Renal cortex interstitium (tissue), 11 donors: ENCODE measurements around the gene TNS3. TPM values are rescaled to one million over a fixed set of nuclear protein-coding genes. Genes with fewer than 3 reads are reported as not detected.
"Not testable (repeated sequence)": the region's sequence is repeated elsewhere in the genome, so short reads cannot be mapped to it uniquely, and the experiment has no call there.

Experiments used
- DNase-seq, 11 donors: peaks; one replicate each; pipeline ENCODE4 v3.0.0-alpha.2; 2013; ENCODE audit warnings: low read depth in 9 of 11, low spot score in 4 of 11; ENCODE audit errors: extremely low read depth in 1 of 11
- polyA plus RNA-seq, 3 donors: library from polyadenylated mRNA; unstranded; fragments of 120-200 nt; gene quantifications; one replicate each; pipeline ENCODE4 v1.2.1, GENCODE V29; 2013; ENCODE audit not compliant: insufficient read length in 3 of 3

Gene TNS3
- polyA plus RNA-seq, 3 donors, result 88.3 to 97.2 (median 88.6) TPM

DNA sequence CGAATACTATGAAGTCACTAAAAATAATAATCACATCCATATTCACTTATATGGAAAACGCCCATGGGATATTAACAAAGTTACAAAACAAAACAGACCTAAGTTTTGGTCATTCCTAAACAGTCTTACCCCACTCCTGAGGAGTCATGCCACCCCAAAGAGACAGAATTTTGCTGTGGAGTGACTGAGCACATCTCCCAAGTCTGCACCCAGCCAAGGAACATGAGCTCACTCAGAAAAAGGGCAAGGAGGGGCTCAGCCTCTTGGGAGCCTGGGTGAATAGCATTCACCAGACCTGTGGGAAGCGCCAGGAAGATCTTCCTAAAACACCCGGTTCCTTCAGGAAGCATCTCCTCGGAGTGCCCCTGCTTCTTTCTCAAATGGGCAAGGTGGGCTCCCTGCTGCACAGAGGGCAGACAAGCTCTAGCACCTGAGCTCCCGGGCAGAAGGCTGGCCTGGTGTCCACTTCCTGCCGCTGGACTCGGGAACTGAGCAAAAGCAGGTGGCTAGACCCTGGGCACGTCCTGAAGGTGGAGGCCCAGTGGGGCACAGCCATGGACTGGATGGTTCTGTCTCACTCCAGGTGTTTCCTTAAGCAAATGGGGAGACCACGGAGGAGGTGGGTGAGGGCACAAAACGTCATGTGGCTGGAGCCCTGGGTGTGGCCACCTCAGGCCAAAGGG lies 31.0 kb downstream of the TNS3 start:
- DNase-seq, result no peak

- DNase-seq, result no peak
These were observed 32.0 kb downstream of the TNS3 start for GRCh38 chr7:47549916-47550315.

- DNase-seq, result no peak
These were observed 32.5 kb downstream of the TNS3 start for GRCh38 chr7:47549397-47549796.

DNA sequence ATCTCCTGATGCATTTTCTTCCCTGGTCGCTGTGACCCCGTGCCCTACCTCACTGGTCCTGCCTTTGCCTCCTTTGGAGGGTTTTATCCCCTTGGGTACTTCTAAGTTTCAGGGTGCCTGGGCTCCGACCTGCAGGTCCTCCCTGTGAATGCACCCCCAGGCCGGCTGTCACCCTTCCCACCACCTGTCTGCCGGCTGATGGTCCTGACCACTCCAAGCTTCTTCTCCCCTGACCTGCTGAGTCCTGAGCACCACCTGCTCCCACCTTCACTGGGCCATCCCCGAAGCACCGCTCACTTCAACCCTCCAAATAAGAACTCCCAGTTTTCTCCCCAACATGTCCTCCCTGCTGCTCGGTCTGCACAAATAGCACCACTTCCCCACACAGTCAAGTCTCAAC lies 33.4 kb downstream of the TNS3 start:
- no peak for DNase-seq

- no peak for DNase-seq
These were observed 35.0 kb downstream of the TNS3 start for GRCh38 chr7:47546733-47547494.

- no peak for DNase-seq
These were observed 35.7 kb downstream of the TNS3 start for GRCh38 chr7:47546171-47546570.

- no peak for DNase-seq
These were observed 37.5 kb downstream of the TNS3 start for GRCh38 chr7:47544416-47544815.

- DNase-seq, result no peak
These were observed 38.2 kb downstream of the TNS3 start for GRCh38 chr7:47543714-47544113.

- DNase-seq, result no peak
These were observed 38.9 kb downstream of the TNS3 start for GRCh38 chr7:47543056-47543455.

DNA sequence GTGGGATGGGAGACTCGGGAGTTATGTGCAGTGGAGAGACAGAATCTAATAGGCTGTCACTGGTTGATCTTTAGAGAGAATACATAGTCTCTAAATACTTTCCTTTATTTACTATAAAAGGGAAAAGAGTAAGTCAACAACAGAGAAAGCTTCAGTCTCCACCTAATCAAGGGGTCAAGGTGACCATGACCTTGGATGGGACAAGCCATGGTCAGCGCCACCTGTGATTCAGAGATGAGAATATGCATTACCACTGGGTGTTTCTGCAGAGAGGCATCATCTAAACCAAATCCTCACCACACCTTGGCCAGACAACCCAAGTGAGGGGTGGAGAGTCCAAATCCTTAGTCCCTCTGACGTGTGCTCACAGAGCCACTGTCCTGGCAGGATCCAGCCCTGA lies 39.9 kb downstream of the TNS3 start:
- DNase-seq, result no peak

DNA sequence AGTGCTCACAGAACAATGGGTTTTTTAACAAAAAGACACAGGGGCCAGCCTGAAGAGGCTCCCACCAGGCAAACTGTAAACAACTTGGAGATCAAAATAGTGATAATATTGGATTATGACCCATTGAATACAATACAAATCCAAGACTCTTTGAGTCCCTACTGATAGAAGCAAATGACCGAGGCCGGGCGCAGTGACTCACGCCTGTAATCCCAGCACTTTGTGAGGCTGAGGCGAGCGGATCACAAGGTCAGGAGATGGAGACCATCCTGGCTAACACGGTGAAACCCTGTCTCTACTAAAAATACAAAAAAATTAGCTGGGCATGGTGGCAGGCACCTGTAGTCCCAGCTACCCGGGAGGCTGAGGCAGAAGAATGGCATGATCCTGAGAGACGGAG lies 40.4 kb downstream of the TNS3 start:
- not testable (repeated sequence) for DNase-seq

DNA sequence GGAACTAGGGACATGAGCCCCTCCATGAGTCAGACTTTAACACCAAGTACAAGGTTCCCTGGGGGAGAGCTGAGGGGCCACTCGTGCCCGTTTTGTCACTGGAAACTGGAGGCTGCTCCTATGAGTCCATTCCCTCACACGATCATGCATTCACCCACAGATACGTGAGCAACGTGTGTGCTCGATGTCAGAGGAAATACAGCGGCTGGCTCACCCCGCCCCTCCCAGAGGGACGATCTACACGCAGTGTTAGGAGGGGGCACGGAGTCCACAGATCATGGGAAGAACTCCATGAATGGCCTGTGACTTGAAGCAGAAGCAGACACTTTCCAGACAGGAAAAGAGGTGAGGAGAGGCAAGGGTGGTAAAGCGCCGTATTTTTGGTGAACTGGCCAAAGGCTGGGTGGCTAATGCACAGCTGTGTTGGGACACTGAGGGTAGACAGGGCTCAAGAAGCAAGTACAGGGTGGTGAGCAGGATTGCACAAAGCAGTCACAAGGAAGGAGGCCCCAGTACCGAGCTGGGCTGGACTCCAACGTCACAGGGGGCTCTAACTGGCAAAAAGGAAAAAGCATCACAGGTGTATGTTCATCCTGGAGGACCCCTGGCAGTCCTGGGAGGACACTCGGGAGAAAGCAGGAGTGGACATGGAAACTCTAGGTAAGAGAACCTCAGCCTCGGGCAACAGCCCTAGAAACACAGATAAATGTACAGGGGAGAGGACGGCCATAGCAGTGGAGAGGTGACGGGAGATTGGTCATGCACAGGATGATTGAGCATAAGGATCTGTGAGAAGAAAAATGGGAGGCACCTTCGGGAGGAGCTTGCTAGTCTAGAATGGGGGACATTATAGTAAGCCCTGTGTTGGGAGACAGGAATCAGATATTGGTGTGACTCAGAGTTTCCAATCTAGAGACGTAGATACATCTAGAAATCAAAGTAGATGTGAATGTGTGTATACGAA lies 41.2 kb downstream of the TNS3 start:
- DNase-seq, result no peak

DNA sequence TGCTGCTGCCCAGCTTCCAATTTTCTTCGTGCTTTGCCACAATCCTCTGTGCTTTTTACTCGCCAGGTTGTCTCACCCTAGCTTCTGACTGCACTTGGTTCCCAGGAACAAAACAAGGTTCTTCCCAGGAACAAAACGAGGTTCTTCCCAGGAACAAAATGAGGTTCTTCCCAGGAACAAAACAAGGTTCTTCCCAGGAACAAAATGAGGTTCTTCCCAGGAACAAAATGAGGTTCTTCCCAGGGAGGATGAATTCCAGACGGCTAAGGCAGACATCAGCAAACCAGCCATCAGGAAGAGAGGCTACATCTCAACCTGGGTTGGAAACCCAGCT lies 41.9 kb downstream of the TNS3 start:
- DNase-seq, result no peak

- DNase-seq, result no peak
These were observed 42.4 kb downstream of the TNS3 start for GRCh38 chr7:47539398-47540052.

GRCh38 chr7:47538846-47539311 lies 43.0 kb downstream of the TNS3 start:
- DNase-seq, result no peak

DNA sequence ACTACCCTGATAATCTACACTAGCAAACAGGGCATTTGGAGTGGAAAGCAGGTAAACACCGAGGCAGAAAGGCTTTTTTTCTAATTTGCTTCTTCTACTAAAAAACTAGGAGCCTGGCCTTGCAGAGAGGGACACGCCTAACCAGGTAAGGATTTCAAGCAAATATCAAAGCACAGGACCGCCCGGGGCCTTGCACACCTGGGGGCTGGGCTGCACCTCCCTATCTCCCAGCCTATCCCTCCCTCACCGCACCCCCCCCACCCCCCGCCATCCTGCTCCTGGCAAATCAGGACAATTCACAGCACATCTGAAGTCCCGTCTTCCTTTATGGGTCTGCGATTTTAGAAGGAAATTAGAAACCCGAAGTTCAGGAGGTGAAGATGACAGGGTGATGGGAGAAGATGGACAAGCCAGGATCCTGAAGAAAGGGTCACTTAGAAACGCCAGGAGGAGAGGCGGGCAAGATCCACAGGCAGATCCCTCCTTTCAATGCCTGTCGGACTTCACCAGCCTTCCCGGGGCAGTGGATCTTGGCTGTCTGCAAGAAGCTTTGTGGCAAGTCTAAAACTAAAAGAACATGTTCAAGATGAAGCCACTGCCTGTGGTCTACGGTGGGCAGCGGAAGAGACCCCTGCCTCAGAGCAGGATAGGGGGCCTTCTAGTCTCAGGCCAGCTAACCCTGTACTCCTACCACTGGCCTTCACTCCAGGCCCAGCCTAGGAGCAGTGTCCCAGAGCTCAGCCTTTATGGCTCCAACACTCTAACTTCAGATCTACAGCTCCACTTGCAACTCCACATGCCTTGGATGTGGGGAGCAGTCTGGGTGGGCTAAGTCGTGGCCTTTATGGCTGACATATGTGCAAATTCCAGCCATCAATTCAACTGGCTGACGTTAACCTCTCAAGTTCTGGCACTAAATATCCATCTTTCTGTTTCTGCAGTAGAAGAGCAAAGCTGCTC lies 43.9 kb downstream of the TNS3 start:
- DNase-seq, result peak in 1 of 11 donors; percentile 61

- DNase-seq, result peak in 1 of 11 donors; percentile 54
These were observed 45.0 kb downstream of the TNS3 start for GRCh38 chr7:47536661-47537611.
